Retinal pigment epithelial cell (primary cell): ENCODE results near the gene PNPLA5.
"Not testable (repeated sequence)": the region's sequence is repeated elsewhere in the genome, so short reads cannot be mapped to it uniquely, and the experiment has no call there.

Experiments used
- DNase-seq: peaks from one replicate; pipeline ENCODE4 v3.0.0-alpha.2; 2010; ENCODE audit warnings: low read depth
- H3K4me3 ChIP-seq: 2 replicates; pipeline ENCODE4 v1.5.1; 2011; ENCODE audit warnings: mild to moderate bottlenecking, low read length, control low read depth, moderate library complexity
- CTCF ChIP-seq: conservative IDR thresholded peaks from 2 replicates; pipeline ENCODE4 v1.5.1; 2011; ENCODE audit warnings: low read depth, low read length, control low read depth, inconsistent platforms

PNPLA5 gene

DNA sequence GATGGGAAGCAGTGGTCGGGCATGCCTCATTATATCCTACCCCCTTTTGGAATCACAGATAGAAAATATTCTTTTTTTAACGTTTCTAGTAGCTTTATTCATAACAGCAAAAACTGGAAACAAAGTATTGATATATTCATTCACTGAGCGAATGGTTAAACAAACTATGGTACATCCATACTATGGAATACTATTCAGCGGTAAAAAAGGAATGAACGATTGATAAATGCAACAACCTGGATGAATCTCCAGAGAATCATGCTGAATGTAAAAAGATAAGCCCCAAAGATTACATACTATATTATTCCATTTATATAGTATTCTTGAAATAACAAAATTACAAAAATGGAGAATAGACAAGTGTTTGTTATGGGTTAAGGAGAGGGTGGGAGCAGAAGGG, 22.0 kb downstream of the PNPLA5 start:
- no peak overlapping the region for H3K4me3 ChIP-seq
- TF ChIP-seq CTCF, result no peak
- DNase-seq, result no peak

GRCh38 chr22:43869001-43869400, 22.8 kb downstream of the PNPLA5 start:
- H3K4me3 ChIP-seq, DNase-seq: not testable (repeated sequence)

GRCh38 chr22:43867839-43868635, 23.8 kb downstream of the PNPLA5 start:
- no peak for TF ChIP-seq CTCF
- no peak overlapping the region for H3K4me3 ChIP-seq
- no peak for DNase-seq

GRCh38 chr22:43862882-43863202, 29.0 kb downstream of the PNPLA5 start:
- DNase-seq, result no peak
- H3K4me3 ChIP-seq, result peak overlapping the region; percentile 41
- no peak for TF ChIP-seq CTCF

DNA sequence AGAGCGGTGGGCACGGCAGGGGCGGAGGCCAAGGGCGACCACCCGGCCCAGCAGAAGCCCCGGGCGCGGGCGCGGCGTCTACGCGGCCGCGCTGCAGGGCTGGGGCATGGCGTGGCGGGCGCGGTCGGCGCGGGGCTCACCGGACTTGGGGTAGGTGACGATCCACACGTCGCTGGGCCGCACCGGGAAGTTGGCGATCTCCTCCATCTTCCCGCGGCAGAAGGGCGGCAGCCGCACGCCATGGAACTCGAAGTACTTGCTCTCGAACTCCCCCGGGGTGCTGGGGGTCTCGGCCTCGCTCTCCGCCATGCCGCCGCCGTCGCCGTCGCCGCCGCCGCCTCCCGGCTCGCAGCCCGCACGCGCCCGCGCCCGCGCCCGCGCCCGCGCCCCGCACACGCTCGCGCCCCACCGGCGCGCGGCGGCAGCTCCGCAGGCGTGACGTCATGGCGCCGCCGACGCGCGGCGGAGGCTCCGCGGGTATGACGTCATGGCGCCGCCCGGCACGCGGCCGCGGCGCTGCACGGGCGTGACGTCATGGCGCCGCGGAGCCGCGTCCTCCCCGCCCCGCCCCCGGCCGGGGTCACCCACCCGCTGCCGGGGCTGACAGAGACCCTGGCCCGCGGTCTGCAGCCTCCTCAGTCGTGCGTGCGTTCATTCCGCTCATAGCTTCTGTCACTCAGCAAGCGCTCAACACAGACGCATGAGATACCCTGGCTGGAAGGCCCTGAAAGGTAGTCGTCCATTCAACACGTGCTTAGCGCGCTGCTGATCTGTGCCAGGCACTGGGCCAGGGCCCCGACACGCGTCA, 29.5 kb downstream of the PNPLA5 start, which contains the start of gene SULT4A1:
SULT4A1 (minus strand) TSS at position 440 of the 808 bp plus-strand sequence; CDS start at position 309, 131 bp downstream.
- peak within 1 kb of the TSS; percentile 45 for H3K4me3 ChIP-seq
- TF ChIP-seq CTCF, result no peak
- DNase-seq, result no peak

DNA sequence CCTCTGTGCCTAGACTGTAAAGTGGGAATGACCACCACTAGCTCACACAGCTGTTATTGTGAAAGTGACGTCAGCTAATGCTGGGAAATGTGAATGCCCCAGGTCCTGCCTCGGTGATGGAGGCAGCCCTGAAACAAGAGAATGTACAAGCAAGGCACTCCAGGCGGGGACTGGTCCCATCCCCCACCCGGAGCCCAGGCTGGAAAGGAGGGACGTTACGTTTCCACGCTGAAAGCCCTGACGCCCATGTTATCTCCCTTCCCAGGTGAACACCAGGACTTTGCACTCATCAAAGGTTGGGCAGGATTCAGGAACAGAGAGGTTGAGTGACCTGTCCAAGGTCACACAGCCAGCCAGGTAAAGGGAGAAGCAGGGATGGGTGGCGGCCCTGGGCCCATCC, 30.3 kb downstream of the PNPLA5 start:
- DNase-seq, result no peak
- TF ChIP-seq CTCF, result no peak
- peak overlapping the region; percentile 25 for H3K4me3 ChIP-seq

- TF ChIP-seq CTCF, result no peak
- H3K4me3 ChIP-seq, result no peak overlapping the region
- DNase-seq, result no peak
These were observed 31.0 kb downstream of the PNPLA5 start for GRCh38 chr22:43860831-43861230.
